ENCODE data around the gene SNIP1. TPM values are rescaled to one million over a fixed set of nuclear protein-coding genes. Genes with fewer than 3 reads are reported as not detected.

SNIP1 gene, protein sequence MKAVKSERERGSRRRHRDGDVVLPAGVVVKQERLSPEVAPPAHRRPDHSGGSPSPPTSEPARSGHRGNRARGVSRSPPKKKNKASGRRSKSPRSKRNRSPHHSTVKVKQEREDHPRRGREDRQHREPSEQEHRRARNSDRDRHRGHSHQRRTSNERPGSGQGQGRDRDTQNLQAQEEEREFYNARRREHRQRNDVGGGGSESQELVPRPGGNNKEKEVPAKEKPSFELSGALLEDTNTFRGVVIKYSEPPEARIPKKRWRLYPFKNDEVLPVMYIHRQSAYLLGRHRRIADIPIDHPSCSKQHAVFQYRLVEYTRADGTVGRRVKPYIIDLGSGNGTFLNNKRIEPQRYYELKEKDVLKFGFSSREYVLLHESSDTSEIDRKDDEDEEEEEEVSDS
- 10 to 100 TPM in 3 of 4 donors, 1 to 10 TPM in 1; 9.0 to 46.9 (median 37.7) TPM for total RNA-seq

GRCh38 chr1:37553927-37554808 is at the start of gene SNIP1:
Gene SNIP1 (minus strand): TSS chr1:37554293. CDS start chr1:37554229, 64 bp downstream.
- peak within 1 kb of the TSS; percentile 69 to 94 (median 91) for H3K27ac ChIP-seq
- peaks cover 0 to 41% (median 0%) of the 10 kb centered on the region in 3 donors for H3K36me3 ChIP-seq
- no peaks in the 10 kb centered on the region for H3K27me3 ChIP-seq
- peak; percentile 77 to 93 for DNase-seq (ENCODE audit: low spot score in 2 of 2)
- no peaks in the 10 kb centered on the region for H3K9me3 ChIP-seq
- H3K4me3 ChIP-seq, result peak within 1 kb of the TSS; percentile 92 to 98 (median 95)
- 15 to 20% methylated on average over 36 to 47 of the region's 54 CpGs for WGBS, 2 donors
- peaks cover 0 to 61% (median 24%) of the 10 kb centered on the region in 4 donors for H3K4me1 ChIP-seq
- TF ChIP-seq POLR2A (IDR thresholded peaks at IDR 0.05), result peak; percentile 31 to 73
- TF ChIP-seq CTCF (IDR thresholded peaks at IDR 0.05), result peak in 1 of 5 experiments; percentile 26
- TF ChIP-seq EP300 (IDR thresholded peaks at IDR 0.05), result peak; percentile 97 to 99

- no peak overlapping the region for H3K4me3 ChIP-seq
- no peaks in the 10 kb centered on the region for H3K4me1 ChIP-seq
- peaks cover 0 to 9% of the 10 kb centered on the region in 2 donors for H3K27me3 ChIP-seq
- WGBS, 2 donors, result 30 to 31% methylated on average over 8 of the region's 8 CpGs
- TF ChIP-seq CTCF (IDR thresholded peaks at IDR 0.05), result peak in 4 of 5 experiments; percentile 19 to 48 (median 38)
- no peak for TF ChIP-seq EP300 (IDR thresholded peaks at IDR 0.05)
- no peak overlapping the region for H3K27ac ChIP-seq
- no peaks in the 10 kb centered on the region for H3K9me3 ChIP-seq
- DNase-seq (ENCODE audit: low spot score in 2 of 2), result peak in 1 of 2 donors; percentile 6
- no peaks in the 10 kb centered on the region for H3K36me3 ChIP-seq
Measured at GRCh38 chr1:37602750-37603694, 48.9 kb upstream of the SNIP1 start.

GRCh38 chr1:37601441-37601840 is 47.3 kb upstream of the SNIP1 start:
- H3K27me3 ChIP-seq, result peaks cover 0 to 9% of the 10 kb centered on the region in 2 donors
- TF ChIP-seq EP300 (IDR thresholded peaks at IDR 0.05), result no peak
- TF ChIP-seq POLR2A (IDR thresholded peaks at IDR 0.05), result no peak
- no peak for TF ChIP-seq CTCF (IDR thresholded peaks at IDR 0.05)
- H3K27ac ChIP-seq, result no peak overlapping the region
- H3K4me1 ChIP-seq, result peaks cover 0 to 2% (median under 1%) of the 10 kb centered on the region in 4 donors
- H3K4me3 ChIP-seq, result no peak overlapping the region
- H3K9me3 ChIP-seq, result no peaks in the 10 kb centered on the region
- no peak for DNase-seq (ENCODE audit: low spot score in 2 of 2)
- no peaks in the 10 kb centered on the region for H3K36me3 ChIP-seq

GRCh38 chr1:37599940-37600339 is 45.8 kb upstream of the SNIP1 start:
- Histone ChIP-seq H3K27ac (no peak overlapping the region), H3K9me3 (no peaks in the 10 kb centered on the region), H3K27me3 (peaks cover 0 to 9% of the 10 kb centered on the region in 2 donors), H3K4me1 (peaks cover 0 to 10% (median 5%) of the 10 kb centered on the region in 4 donors), H3K36me3 (no peaks in the 10 kb centered on the region), H3K4me3 (no peak overlapping the region)
- 50 to 60% methylated on average over 5 of the region's 5 CpGs for WGBS, 2 donors
- no peak for TF ChIP-seq POLR2A (IDR thresholded peaks at IDR 0.05)
- no peak for TF ChIP-seq CTCF (IDR thresholded peaks at IDR 0.05)
- TF ChIP-seq EP300 (IDR thresholded peaks at IDR 0.05), result no peak
- no peak for DNase-seq (ENCODE audit: low spot score in 2 of 2)

Data from tibial nerve (tissue), 4 donors.